HEK293 (cell line): ENCODE data around the gene LASP1NB.

Experiments used
- SALL2 ChIP-seq: fragments of 450-650 bp; formaldehyde crosslinking; IDR thresholded peaks from 2 replicates; pipeline ENCODE4 v1.5.0; 2017; ENCODE audit warnings: missing biosample characterization, mild to moderate bottlenecking, missing genetic modification characterization, borderline replicate concordance
- ZFP3 ChIP-seq: fragments of 450-650 bp; formaldehyde crosslinking; IDR thresholded peaks from 2 replicates; pipeline ENCODE4 v1.5.1; 2016; ENCODE audit warnings: low read depth, missing biosample characterization, missing genetic modification characterization
- ZNF670 ChIP-seq: fragments of 450-650 bp; formaldehyde crosslinking; IDR thresholded peaks from 2 replicates; pipeline ENCODE4 v1.5.1; 2016; ENCODE audit warnings: missing biosample characterization, missing genetic modification characterization, low read depth
- ZNF747 ChIP-seq: fragments of 450-650 bp; formaldehyde crosslinking; IDR thresholded peaks from 2 replicates; pipeline ENCODE4 v1.5.1; 2016; ENCODE audit warnings: missing biosample characterization, missing genetic modification characterization
- TF ChIP-seq, protein P1 (sequence below): fragments of 450-650 bp; formaldehyde crosslinking; IDR thresholded peaks from 2 replicates; pipeline ENCODE4 v1.5.1; 2016; ENCODE audit warnings: missing biosample characterization, missing genetic modification characterization

DNA sequence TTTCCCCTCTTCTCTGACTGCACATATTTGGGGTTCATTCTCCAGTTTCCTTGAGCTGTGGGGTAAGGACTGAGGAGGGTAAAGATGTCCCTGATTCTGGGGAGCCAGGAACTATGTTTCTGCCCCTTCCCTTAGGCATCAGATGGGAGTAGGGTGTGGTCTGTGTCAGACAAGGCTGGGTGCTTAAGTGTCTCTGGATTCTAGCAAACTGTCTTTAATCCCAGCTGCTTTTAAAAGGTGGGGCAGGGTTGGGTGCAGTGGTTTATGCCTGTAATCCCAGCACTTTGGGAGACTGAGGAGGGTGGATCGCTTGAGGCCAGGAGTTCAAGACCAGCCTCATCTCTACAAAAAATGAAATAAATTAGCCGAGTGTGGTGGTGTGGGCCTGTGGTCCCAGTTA, 42.5 kb upstream of the LASP1NB start:
- TF ChIP-seq, protein P1, sequence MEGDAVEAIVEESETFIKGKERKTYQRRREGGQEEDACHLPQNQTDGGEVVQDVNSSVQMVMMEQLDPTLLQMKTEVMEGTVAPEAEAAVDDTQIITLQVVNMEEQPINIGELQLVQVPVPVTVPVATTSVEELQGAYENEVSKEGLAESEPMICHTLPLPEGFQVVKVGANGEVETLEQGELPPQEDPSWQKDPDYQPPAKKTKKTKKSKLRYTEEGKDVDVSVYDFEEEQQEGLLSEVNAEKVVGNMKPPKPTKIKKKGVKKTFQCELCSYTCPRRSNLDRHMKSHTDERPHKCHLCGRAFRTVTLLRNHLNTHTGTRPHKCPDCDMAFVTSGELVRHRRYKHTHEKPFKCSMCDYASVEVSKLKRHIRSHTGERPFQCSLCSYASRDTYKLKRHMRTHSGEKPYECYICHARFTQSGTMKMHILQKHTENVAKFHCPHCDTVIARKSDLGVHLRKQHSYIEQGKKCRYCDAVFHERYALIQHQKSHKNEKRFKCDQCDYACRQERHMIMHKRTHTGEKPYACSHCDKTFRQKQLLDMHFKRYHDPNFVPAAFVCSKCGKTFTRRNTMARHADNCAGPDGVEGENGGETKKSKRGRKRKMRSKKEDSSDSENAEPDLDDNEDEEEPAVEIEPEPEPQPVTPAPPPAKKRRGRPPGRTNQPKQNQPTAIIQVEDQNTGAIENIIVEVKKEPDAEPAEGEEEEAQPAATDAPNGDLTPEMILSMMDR = no peak
- TF ChIP-seq ZNF670 (no peak), ZNF747 (tag by site-specific recombination) (no peak), ZFP3 (tag by site-specific recombination) (no peak), SALL2 (tag by site-specific recombination) (no peak)
